ENCODE results near the gene DNM3. TPM values are rescaled to one million over a fixed set of nuclear protein-coding genes. Genes with fewer than 3 reads are reported as not detected.
"Not testable (repeated sequence)": the region's sequence is repeated elsewhere in the genome, so short reads cannot be mapped to it uniquely, and the experiment has no call there.

Gene DNM3
- total RNA-seq, 2 experiments from 2014 or later, result 1.6 to 1.8 TPM

GRCh38 chr1:172024516-172024915, 183.2 kb downstream of the DNM3 start:
- no peak for DNase-seq
- H3K36me3 Mint-ChIP-seq (ENCODE audit: low read depth), result no peaks in the 10 kb centered on the region
- no peak overlapping the region for H3K4me3 Mint-ChIP-seq
- H3K9me3 Mint-ChIP-seq, result no peaks in the 10 kb centered on the region
- no peak overlapping the region for H3K4me3 ChIP-seq (ENCODE audit: low read length)
- ChIA-PET POLR2A (no interaction called here), CTCF (no interaction called here)
- no peaks in the 10 kb centered on the region for H3K36me3 ChIP-seq (ENCODE audit: insufficient read depth, low read length)
- H3K27ac ChIP-seq (ENCODE audit: low read depth in 1 of 2, low read length in 2 of 2), result no peak overlapping the region
- H3K27ac Mint-ChIP-seq, result no peak overlapping the region
- no peaks in the 10 kb centered on the region for H3K9me3 ChIP-seq (ENCODE audit: control insufficient read depth in 1 of 2, insufficient read depth in 1 of 2, low read length in 2 of 2)
- intact Hi-C loops (cut with DNase I, micrococcal nuclease), result no loop called here
- ATAC-seq (ENCODE audit: poor library complexity), result no peak
- TF ChIP-seq CTCF (IDR thresholded peaks at IDR 0.05), result no peak
- no peaks in the 10 kb centered on the region for H3K27me3 ChIP-seq (ENCODE audit: control insufficient read depth in 1 of 2, insufficient read depth in 2 of 2, low read length in 2 of 2)
- H3K4me1 ChIP-seq (ENCODE audit: insufficient read depth, low read length), result no peaks in the 10 kb centered on the region
- no peaks in the 10 kb centered on the region for H3K4me1 Mint-ChIP-seq (ENCODE audit: low read depth)
- H3K27me3 Mint-ChIP-seq, result peaks cover 7% of the 10 kb centered on the region

GRCh38 chr1:172024944-172025738, 183.8 kb downstream of the DNM3 start:
- ATAC-seq (ENCODE audit: poor library complexity); H3K4me1 Mint-ChIP-seq (ENCODE audit: low read depth); H3K9me3 Mint-ChIP-seq; H3K27me3 Mint-ChIP-seq; H3K36me3 Mint-ChIP-seq (ENCODE audit: low read depth); H3K4me3 ChIP-seq (ENCODE audit: low read length); H3K27ac Mint-ChIP-seq; H3K36me3 ChIP-seq (ENCODE audit: insufficient read depth, low read length); H3K4me1 ChIP-seq (ENCODE audit: insufficient read depth, low read length); H3K4me3 Mint-ChIP-seq; DNase-seq; CTCF ChIA-PET; intact Hi-C loops (cut with DNase I, micrococcal nuclease); H3K27me3 ChIP-seq (ENCODE audit: control insufficient read depth in 1 of 2, insufficient read depth in 2 of 2, low read length in 2 of 2); H3K27ac ChIP-seq (ENCODE audit: low read depth in 1 of 2, low read length in 2 of 2); POLR2A ChIA-PET; H3K9me3 ChIP-seq (ENCODE audit: control insufficient read depth in 1 of 2, insufficient read depth in 1 of 2, low read length in 2 of 2): not testable (repeated sequence)

GRCh38 chr1:172040466-172040865, 199.2 kb downstream of the DNM3 start:
- POLR2A ChIA-PET, result no interaction called here

More at GRCh38 chr1:172040466-172040865, 199.2 kb downstream of the DNM3 start:
- no peak for DNase-seq
- Histone ChIP-seq H3K4me1 (ENCODE audit: insufficient read depth, low read length) (peaks cover 4% of the 10 kb centered on the region), H3K9me3 (ENCODE audit: control insufficient read depth in 1 of 2, insufficient read depth in 1 of 2, low read length in 2 of 2) (no peaks in the 10 kb centered on the region), H3K27ac (ENCODE audit: low read depth in 1 of 2, low read length in 2 of 2) (no peak overlapping the region), H3K27me3 (ENCODE audit: control insufficient read depth in 1 of 2, insufficient read depth in 2 of 2, low read length in 2 of 2) (no peaks in the 10 kb centered on the region), H3K36me3 (ENCODE audit: insufficient read depth, low read length) (no peaks in the 10 kb centered on the region), H3K4me3 (ENCODE audit: low read length) (no peak overlapping the region)
- H3K4me3 Mint-ChIP-seq, result no peak overlapping the region
- H3K9me3 Mint-ChIP-seq, result peaks cover 2% of the 10 kb centered on the region
- TF ChIP-seq CTCF (IDR thresholded peaks at IDR 0.05), result no peak
- CTCF ChIA-PET, result no interaction called here
- H3K36me3 Mint-ChIP-seq (ENCODE audit: low read depth), result peaks cover 5% of the 10 kb centered on the region
- H3K27me3 Mint-ChIP-seq, result no peaks in the 10 kb centered on the region
- intact Hi-C loops (cut with DNase I, micrococcal nuclease), result no loop called here
- ATAC-seq (ENCODE audit: poor library complexity), result no peak
- H3K27ac Mint-ChIP-seq, result no peak overlapping the region
- peaks cover 16% of the 10 kb centered on the region for H3K4me1 Mint-ChIP-seq (ENCODE audit: low read depth)

All from CD4-positive, alpha-beta T cell (primary cell).